ENCODE results near the gene ECSCR.

GRCh38 chr5:139419226-139420192 is 43.0 kb downstream of the ECSCR start:
- TF ChIP-seq CTCF (IDR thresholded peaks at IDR 0.05; ENCODE audit: extremely low read depth in 1 of 2, insufficient read depth in 1 of 2, low read depth in 1 of 2, low read length in 2 of 2) = no peak
- TF ChIP-seq POLR2A (IDR thresholded peaks at IDR 0.05; ENCODE audit: low read depth, low read length) = no peak
- no peak for TF ChIP-seq MYC (IDR thresholded peaks at IDR 0.05; ENCODE audit: low read depth, low read length)
- TF ChIP-seq EZH2 (IDR thresholded peaks at IDR 0.05; ENCODE audit: borderline replicate concordance, low read depth, low read length, severe bottlenecking) = no peak
- TF ChIP-seq POLR2AphosphoS5 (IDR thresholded peaks at IDR 0.05; ENCODE audit: insufficient read depth, low read depth, low read length) = no peak
- no peak for TF ChIP-seq GATA2 (IDR thresholded peaks at IDR 0.05; ENCODE audit: insufficient read depth, insufficient read length, low read depth, low read length)
